HG03159 (cell line): ENCODE results near the gene EHMT1.

Experiments
- ATAC-seq: cut with Tn5 transposase; IDR thresholded peaks from one replicate; pipeline ENCODE4 v1.9.1; 2021; ENCODE audit warnings: mild to moderate bottlenecking, moderate library complexity; ENCODE audit not compliant: unreplicated experiment

The EHMT1 gene

DNA sequence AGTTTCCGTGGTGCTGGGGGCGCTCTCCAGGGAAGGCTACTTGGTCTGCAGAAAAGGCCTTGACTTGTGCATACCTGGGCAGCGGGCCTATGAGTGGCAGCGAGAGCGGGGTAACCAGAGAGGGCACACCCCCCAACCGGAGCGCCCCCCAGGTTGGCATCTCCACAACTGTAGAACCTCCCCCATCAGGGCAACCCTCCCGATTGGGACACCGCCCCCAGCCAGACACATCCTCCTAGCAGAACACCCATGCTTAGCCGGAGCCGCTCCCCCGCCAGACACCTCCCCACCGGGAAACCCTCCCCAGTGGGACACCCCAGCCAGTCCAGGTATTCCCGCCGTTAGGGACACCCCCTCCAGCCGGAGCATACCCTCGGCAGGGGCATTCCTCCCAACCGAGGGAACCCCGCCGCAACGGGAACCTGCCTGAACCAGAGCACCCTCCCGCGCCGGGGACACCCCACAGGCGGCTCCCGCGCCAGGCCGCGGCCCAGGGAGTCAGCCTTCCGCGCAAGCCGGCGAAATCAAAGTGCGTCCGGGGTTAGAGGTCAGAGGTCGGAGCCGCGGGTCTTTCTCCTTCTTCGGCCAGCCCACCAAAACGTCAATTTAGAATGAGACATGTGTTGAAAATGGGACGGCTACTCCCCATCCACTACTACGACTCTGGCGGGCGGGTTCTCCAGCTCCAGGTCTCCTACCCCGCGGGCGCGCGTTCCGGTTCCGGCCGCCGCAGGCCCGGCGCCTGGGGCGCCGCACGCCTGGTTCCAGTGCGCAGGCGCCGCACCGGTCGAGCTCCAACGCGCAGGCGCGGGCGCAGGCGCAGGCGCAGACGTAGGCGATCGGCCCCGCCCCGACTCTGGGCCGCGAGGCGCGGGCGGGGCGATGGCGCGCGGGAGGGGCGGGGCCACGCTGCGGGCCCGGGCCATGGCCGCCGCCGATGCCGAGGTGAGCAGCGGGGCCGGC is at the start of gene EHMT1:
Gene EHMT1 (plus strand): TSS at position 901 of the 963 bp plus-strand sequence. CDS start 24 bp downstream, at position 925.
- peak; percentile 66 for ATAC-seq

DNA sequence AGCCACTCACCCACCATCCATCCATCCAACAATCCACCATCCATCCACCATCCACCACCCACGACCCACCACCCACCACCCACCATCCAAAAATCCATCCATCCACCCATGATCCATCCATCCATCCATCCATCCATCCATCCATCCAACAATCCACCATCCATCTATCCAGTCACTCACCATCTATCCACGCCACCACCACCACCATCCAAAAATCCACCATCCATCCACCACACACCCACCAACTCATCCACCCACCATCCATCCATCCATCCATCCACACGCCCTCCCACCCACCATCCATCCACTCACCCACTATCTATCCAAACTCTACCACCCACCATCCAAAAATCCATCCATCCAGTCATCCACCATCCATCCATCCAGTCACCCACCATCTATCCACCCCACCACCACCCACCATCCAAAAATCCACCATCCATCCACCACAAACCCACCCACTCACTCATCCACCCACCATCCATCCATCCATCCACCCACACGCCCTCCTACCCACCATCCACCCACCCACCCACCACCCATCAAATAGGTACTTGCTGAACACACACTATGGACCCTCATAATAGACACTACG is 49.1 kb upstream of the EHMT1 start:
- no peak for ATAC-seq

GRCh38 chr9:137570566-137570965 is 48.2 kb upstream of the EHMT1 start:
- ATAC-seq, result no peak

- ATAC-seq, result no peak
Observed at GRCh38 chr9:137574192-137574591, 44.6 kb upstream of the EHMT1 start.

- ATAC-seq, result no peak
Observed at GRCh38 chr9:137575364-137575715, 43.5 kb upstream of the EHMT1 start.

DNA sequence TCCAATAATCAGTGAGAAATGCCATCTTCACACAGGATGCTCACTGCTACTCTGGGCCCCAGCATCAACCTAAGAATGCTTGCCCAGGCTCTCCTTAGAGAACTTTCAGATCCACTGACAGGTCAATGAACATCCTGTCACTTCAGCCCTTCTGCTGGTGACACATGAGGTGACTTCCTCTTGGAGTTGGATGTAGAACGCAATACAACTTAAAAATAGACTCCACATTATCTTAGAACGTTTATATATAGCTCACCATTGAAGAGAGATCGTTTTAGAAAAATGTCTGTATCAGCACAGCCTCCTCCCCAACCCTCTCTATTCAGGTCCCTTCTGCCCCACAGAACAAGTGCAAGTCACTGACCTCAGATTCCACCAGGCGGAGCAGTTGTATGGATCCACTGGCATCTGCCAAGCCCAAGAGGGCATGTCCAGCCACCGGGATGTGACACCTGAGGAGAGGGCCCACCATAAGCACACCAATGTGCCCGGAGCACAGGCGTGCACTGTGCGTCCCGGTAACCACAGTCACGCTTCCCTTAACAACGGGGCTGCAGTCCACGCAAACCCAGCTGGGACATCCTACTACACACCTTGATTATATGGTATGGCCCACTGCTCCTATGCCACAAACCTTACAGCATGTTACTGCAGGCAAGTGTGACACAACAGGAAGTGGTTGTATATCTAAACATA is 42.9 kb upstream of the EHMT1 start:
- no peak for ATAC-seq

- ATAC-seq, result peak; percentile 92
Observed at GRCh38 chr9:137578518-137579258, 40.1 kb upstream of the EHMT1 start, which contains the start of gene DPH7. Gene DPH7, minus strand, starts transcription at chr9:137578925. Its CDS starts 148 bp downstream, at chr9:137578777.

- no peak for ATAC-seq
Observed at GRCh38 chr9:137579259-137579604, 39.6 kb upstream of the EHMT1 start.

- no peak for ATAC-seq
Observed at GRCh38 chr9:137580209-137580953, 38.4 kb upstream of the EHMT1 start.

DNA sequence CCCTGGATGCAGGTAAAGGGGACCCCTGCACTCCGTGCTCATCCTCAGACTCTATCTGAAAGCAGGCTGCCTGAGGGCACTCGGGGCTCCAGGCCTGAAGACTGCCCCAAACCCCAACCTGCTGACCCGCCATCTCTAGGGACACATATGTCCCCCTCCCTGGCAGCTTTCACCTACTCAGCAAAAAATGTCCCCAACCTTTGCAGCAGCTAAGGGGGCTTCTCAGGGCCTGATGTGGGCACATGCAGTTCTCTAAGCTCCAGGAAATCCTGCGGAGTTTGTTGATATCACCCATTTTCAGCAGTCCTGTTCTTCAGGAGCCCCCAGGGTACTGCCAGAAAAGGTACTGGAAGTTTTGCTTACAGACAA is 37.9 kb upstream of the EHMT1 start:
- no peak for ATAC-seq

- no peak for ATAC-seq
Observed at GRCh38 chr9:137581361-137582285, 37.2 kb upstream of the EHMT1 start.

DNA sequence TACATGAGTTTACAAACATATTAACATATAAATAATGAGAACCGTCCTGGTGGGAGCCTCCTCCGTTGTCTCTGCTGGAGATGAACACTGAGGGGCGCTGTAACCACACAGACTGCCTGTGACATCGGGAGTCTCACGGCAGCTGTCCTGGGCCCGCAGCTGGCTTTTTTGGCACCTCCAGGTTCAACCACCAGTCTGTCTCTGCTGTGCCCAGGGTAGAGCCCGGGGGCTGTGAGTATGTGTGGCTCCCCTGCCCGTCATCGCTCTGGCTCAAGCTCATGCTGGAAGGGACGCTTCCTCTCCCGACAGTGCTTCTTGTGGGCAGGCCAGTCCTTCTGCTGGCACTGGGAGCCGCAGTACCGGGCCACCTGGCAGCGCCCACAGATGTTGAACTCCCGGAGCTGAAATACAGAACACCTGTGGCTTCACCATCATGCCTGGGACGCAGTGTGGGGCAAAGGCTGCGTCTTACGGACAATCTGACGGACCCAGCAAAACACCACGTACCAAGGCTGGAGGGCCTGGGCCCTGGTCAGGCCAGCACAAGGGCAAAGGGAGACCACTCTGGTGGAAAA is 36.4 kb upstream of the EHMT1 start:
- ATAC-seq, result no peak

- no peak for ATAC-seq
Observed at GRCh38 chr9:137583347-137583746, 35.5 kb upstream of the EHMT1 start.

GRCh38 chr9:137583957-137584356 is 34.8 kb upstream of the EHMT1 start:
- no peak for ATAC-seq

- ATAC-seq, result no peak
Observed at GRCh38 chr9:137586854-137587253, 32.0 kb upstream of the EHMT1 start.

GRCh38 chr9:137588311-137588710 is 30.5 kb upstream of the EHMT1 start:
- ATAC-seq, result no peak

GRCh38 chr9:137588891-137589290 is 29.9 kb upstream of the EHMT1 start:
- no peak for ATAC-seq

DNA sequence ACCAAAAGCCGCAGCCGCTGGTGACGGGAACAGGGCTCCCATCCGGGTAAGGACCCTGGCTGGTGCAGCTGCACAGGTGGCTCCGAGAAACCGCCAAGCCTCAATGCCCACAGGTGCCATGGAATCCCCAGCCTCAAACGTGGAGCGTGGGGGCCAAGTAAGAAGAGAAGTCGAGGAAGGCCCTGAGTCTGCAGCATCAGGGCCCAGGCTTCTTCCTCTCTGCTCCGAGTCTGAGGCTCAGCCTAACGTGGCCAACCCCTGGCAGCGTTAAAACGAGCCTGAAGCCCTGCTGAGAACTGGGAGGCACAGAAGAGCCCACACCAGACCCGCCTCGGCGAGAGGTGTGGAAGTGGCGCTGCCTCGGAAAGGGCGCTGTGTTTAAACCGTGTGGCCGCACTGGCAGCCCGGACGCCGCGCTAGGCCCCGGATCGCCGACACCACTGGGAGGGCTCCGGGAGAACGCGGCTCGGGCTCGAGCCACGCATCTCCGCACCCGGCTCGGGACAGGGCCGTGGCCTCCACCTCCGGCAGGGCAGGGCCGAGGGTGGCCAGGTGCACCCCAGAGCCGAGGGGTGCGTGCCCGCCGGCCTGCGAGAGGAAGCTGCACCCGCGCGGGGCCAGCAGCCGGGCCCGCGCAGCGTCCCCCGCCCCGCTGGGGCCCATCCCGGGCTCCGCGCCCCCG is 29.2 kb upstream of the EHMT1 start:
- ATAC-seq, result peak; percentile 29
